HG03575 (cell line): ENCODE results near the gene RAI14.

Source experiments
- ATAC-seq: cut with Tn5 transposase; IDR thresholded peaks from one replicate; pipeline ENCODE4 v1.9.1; 2021; ENCODE audit not compliant: unreplicated experiment, insufficient number of reproducible peaks, low FRiP score; ENCODE audit errors: extremely low read depth

RAI14 gene

DNA sequence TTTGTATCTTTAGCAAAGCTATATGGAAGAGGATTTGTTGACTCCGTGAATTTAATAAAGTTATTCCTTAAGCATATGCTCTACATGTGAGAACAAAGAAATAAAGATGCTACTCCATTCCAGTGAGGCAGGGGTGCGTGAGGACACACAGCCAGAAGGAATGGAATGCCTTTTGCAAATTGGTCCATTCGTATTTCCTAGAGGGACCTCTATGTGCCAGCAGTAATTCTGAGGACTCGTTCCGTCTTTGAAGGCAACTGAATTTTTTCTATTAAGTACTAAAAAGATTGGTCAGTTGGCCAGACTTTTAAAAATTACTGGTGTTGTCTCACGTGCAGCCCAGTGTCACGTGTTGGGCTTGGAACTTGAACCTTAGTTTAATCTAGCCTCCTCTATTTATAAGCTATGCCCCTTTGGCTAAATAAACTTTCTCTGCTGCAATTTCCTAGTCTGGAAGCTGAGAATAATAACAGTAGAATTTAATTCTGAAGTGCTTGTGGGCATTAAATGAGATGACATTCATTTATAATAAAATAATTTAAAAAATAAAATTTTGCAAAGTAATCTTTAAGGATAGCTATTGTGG is 13.9 kb downstream of the RAI14 start:
- ATAC-seq = no peak

DNA sequence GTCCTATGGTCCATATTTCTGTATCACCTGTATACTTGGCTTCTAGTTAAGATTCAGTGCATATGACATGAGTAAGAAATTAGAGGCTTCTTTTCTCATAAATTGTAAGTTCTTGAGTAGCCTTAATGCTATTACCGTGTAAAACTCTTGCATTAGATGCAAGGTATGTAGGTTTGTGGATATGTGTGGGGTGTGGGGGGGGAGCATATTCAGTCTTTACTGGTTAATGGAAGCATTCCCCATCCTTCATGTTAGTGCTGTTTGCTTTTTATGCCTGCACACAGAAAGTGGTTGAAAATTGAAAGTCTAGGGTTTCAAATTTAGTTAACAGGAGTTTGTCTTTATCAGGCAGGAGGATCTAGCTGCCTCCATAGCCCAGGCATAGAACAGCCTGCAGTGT is 16.1 kb downstream of the RAI14 start:
- ATAC-seq = no peak

DNA sequence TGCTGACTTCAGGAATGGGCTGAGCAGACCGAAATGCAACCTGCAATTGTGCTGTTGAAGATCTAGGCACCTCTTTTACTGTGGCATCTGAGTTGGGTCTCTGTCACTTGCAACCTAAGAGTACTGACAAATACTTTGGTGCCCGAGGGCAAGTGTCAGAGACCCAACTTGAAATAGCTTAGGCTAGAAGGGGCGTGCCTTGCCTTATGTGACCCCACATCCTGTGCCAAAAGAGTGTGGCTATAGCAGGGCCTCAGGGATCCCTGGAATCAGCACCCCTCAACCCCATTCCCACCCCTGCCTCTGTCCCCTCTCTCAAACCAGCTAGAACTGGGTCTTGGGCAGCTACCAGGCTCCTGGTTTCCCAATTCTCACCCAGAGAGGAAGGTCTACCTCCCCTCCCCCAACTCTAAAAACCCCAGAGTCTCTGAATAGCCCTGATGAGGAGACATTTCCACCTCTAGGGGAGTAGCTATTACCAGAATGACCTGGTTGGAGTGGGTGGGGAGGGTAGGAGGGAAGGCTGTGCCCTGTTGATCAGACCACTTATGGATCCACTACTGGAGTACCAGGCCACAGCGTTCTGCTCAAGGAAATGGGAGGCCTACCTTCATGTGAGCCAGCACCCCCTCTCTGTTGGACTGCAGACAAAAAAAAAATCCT is 17.5 kb downstream of the RAI14 start:
- ATAC-seq = no peak

DNA sequence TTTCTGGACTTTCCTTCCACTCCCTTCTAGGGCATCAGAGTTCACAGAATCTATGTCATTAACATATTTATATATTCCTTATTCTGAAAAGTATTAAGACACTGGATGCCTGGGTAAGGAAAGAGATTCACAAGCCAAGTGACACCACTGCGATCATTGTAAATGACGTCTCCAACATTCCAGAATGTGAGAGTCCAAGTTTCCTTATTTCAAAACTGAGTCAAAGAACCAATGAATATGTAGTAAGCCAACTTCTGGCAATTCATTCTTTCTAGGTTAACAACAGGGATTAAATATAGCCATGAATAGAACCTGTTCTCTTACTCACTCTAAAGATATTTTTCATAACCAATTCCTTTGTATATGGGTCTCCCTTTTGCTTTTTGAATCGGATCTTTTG is 18.1 kb downstream of the RAI14 start:
- no peak for ATAC-seq

DNA sequence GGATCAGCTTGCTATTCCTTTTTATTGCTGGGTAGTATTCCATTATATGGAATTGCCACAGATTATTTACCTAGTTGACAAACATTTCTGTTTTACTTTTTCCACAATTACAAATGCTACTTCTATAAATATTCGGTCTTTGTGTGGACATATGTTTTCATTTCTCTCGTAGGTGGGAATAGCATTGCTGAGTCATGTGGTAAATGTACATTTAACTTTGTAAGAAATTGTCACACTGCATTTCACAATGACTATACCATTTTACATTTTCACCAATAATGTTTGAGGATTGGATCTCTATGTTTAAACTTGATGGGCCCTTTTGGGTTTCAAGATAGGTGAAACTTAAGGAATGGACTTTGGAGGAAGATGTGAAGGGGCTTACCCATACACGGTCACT is 19.7 kb downstream of the RAI14 start:
- ATAC-seq = no peak

DNA sequence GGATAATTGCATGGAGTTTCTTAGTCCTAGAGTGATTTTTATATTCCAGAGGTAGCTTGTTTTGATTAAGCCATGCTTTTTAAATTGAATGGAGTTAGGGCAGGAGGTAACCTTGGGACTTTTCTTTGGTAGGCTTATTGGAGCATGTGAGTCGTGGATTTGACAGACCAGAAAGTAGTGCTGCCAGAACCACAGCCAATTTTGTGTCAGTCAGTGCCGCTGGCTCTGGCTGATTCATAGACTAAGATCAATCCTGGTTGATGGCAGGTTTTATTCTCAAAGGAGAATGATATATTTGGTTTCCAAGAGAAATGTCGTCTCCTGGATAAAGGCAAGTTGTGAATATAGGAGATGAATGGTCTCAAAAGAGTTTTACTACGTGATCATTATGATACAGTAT is 20.3 kb downstream of the RAI14 start:
- no peak for ATAC-seq

DNA sequence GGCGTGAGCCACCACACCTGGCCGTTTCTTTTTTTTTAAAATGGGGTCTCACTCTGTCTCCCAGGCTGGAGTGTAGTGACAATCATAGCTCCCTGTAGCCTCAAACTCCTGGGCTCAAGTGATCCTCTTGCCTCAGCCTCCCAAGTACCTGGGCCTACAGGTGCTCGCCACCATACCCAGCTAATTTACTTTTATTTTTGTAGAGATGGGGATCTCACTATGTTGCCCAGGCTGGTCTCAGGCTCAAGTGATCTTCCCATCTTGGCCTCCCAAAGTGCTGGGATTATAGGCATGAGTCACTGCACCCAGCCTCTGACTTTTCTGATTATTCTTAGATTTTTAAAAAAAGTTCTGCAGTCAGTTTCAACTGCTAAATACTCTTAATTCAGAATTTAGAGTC is 21.3 kb downstream of the RAI14 start:
- no peak for ATAC-seq

DNA sequence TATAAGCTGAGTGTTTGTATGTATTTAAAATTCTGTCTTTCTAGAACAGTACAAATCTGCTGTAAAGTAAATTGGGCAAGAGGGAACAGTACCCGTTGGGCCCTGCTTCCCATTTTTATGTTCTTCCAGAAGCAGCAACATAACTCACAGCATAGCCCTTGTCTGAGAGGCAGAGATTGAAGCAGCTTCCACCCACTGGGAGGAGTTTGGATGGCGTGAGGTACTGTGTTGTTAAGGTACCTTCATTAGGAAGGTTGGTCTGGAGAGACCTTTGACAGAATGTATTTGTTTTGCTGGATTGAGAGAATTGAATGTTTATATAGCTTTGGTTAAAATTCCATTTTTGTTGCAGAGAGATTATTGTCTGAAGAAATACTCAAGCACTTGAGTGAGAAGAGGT is 24.8 kb downstream of the RAI14 start:
- ATAC-seq = no peak

DNA sequence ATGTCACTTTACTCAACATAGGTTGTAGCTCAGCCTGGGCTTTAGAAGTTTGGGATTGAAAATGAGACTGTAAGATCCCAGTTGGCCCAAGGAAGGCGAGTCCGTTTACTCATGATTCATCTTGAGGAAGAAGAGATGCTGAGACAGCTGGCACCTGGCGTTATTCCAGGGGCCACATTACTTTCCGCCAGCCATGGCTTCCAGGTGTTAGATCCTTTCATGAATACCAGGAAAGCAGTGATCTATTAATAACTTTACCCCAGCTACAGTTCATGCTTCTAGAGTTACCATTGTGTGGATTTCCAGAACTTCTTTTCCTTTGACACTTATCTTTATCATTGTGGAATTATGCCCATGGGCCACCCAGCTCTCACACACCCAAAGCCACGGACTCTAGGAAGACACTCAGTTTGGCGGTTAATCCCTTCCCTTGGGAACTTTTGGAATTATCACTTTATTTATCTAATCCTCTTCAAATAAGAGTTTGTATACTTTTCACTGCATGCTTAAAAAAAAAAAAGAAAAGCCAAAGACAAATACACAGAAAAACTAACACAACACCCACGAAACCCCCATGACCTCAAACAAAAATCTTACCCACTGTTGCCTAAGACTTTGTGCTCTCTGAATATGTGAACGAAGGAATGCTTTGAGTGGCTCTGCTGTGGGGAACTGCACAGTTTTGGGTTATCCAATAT is 26.9 kb downstream of the RAI14 start:
- ATAC-seq = no peak

DNA sequence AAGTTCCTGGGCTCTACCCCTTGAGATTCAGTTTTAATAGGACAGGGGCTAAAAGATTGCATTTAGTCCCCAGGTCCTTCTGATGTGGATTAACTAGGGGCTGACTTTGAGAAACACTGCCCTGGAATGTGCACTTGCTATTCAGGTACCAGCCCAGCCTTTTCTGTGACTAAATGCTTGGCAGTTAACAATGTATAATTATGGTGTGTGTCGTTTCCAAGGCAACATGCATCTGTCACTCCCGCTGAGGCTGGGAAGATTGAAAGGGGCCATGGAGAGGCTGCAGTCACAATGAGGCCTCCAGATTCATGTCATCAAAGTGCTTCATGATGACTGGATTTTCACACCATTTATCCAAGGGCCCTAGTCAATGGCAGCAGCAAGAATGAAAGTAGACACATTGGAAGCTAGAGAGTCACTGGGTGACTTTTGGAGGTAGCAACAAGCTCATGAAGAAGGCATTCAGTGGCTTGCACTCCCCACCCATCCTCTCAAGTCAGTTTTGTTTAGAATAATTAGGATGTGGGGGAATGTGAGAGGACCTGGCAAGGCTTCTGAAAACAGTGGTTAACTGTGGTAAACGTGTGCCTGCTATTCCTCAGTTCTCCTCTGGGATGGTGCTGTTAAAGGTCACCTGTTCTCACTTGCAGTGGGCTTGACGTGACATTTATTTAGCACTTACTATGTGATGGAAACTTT is 28.3 kb downstream of the RAI14 start:
- ATAC-seq = no peak

DNA sequence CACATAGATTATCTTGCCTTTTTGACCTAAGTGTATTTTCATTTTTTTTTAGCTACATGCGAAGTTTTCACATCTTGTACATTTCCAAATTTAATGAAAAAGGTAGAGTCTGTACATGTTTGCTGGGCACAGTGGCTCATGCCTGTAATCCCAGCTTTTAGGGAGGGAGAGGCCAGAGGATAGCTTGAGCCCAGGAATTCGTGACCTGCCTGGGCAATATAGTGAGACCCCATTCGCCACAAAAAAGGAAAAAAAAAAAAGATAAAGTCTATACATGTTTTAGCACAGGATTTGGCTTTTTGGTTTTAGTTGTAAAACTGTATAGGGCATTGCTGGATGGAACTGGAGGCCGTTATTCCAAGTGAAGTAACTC is 28.8 kb downstream of the RAI14 start:
- no peak for ATAC-seq

DNA sequence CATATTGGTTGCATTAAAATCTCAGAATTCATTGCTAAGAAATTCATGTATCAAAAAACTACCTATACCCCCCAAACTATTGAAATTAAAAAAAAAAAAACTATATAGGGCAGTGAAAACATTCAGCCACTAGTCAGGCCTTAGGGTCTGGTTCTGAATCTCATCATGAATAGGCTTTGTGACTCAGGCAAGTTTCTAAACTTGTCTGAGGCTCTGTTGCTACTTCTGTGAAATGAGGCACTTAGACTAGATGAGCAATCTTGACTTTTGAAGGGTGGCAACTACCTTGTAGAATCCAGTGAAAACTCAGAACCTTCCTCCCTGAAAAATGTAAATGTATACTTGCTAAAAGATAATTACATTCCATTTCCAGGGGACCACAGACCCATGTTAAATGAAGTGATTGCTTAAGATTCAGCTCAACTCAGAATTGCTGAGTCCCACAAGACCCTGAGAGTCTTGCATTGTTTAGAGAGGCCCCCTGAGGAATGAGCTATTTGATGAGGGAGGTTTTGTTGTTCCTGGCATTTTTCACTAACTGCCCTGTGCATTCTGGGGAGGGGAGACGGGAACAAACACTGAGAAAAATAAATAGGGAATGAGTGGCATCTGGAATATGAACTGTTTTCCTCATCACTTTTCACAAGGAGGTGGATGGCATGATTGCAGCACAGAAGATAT is 29.5 kb downstream of the RAI14 start:
- ATAC-seq = no peak

DNA sequence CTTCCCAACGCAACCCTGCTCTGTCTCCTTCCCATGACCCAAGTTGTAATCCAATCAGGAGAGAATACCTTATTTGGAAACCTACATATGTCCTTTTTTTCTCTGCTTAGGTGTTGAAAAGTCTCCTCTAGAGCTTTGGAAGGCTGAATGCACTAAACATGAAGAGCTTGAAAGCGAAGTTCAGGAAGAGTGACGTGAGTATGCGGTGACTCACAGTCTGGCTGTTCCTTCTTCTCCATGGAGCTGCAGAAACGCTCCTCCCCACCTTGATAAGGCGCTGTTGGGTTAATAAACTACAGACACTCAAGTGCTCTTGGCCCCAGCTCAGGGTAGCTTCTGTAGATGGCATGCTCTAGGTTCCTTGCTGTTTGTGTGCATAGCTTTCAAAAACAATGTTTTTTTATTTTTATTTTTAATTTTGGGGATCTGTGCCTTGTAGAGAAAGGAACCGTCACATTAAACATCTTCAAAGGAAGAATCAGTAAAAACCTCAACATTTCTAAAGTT is 30.7 kb downstream of the RAI14 start:
- no peak for ATAC-seq

DNA sequence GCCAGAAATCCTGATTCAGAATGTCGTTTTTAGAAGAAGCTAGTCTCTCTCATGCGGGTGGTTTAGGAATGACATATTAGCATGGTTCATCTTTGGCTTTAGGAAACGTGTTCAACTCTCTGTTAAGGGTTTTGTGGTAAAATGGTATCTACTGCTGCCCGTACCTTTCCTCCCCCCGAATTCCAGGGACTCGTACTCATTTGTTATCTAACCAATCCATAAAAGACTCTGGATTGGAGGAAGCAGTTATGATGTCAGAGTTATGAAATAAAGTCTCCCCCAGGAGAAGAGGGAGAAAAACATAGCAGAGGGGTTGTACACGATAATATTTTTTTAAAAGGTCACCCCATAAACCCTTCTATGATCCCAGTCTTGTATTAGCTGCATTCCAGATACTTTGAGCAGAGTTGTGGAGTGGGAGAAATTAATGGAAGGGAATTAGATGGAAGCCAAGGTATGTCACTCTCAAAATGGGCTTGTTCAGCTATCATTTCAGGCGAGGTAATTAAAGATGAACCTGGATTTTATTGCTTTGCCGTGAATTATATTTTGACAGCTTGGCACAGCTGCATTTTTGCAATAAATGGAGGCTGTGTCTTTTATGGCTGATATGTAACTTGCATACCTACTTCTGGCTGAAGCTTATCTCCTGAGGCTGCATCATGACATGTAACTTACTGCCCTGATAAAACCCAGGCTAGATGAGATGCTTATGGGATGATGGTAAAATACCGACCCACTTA is 31.3 kb downstream of the RAI14 start:
- ATAC-seq = no peak

DNA sequence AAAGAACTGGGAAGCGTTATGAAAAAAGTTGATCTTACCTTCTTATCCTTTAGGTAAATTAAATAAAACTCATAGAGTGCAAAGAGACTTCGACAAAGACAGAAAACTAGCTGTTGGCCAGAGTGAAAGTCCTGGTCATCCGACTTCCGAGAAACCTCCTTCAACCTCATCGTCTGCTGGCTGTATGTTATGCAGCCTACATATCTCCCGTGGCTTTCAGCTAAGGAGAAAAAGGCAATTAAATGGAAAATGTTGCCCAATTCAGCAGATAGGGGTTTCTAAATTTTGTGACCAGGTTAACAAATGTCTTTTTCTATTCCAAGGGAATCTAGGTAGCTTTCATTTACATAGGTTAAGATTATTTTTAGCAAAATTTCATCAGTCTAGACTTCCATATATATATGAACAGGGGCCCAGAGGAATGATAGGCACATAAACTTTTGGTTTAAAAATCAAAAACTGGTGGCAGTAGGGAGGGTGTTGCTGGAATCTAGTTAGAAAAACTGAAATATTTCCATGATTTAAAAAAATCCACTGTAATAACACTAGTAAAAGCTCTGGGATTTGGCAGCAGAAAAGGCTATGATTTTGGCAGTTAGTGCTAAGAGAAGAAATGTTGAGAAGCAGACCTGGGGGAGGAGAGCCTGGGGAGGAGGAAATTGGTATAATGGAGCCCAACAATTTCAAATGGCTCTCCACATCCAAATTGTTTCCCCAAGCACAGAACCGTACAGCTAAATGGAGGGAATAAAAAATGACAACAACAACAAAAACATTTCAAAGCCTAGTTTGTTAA is 32.1 kb downstream of the RAI14 start:
- ATAC-seq = no peak

DNA sequence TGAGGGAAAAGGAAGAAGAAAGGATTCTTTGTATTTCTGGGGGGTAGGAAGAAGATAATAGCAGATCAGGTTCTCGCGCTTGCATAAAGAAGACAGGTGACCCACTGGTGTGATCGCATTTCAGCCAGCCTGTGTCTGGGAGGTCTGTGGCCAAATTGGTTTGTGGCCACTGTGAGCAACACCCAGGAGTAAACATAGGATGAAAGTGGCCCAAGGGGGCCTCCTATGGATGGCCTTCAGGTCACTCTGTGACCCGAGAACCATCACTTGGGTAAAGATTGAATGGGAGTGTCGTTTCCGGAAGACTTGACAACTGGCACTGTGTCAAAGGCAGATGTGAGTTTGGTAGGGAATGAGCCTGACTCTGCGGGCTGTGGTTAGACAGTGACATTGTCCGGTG is 34.2 kb downstream of the RAI14 start:
- no peak for ATAC-seq

DNA sequence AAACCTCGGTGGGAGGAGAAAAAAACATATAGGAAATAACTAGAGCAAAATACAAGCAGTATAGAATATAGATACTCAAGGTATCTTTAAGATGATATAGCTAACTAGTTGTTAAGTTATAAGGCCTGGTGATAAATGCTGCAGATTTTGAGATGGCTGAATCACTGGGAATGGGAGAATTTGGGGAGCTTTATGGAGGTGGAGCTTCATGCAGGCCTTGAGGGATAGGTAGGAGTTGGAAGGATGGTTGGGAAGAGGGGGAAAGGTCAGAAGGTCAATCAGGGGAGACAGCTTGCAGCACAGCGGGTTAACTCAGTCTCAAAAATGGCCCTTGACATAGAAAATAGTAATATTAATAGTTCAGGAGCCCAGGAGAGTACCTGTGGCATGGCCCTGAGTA is 34.8 kb downstream of the RAI14 start:
- no peak for ATAC-seq

DNA sequence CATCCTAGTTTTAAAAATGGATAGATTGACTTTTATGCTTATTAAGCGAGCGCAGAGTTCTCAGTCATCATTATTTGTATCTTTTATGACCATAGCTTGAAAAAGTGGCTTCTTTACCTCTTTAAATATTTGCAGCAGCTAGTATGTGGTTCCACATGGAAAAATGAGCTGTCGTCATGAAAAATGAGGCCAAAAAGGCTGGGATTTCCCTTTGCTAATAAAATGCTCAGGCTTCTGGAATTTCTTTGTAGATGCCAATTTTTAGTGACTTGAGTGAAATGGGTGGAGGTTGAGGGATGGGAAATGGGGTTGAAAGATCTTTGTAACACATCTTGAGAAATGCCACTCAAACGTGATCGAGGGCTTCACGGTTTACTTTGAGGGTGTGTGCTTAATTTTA is 35.2 kb downstream of the RAI14 start:
- no peak for ATAC-seq
